DOHH2 (cell line): ENCODE results near the gene SLC38A1.

Experiments
- H3F3A ChIP-seq: fragments of 200-600 bp; sonication (generic), shearing (Covaris generic); 2 replicates; pipeline ENCODE4 v1.6.0; 2016; ENCODE audit warnings: antibody characterized with exemption, mild to moderate bottlenecking; ENCODE audit not compliant: control insufficient read depth, insufficient read depth
- H3K27ac ChIP-seq: fragments of 200-600 bp; sonication (generic); 2 replicates; pipeline ENCODE4 v1.5.1; 2014; ENCODE audit warnings: low read depth, mild to moderate bottlenecking, low read length, moderate library complexity
- H3K27me3 ChIP-seq: fragments of 200-600 bp; sonication (generic); 2 replicates; pipeline ENCODE4 v1.6.1; 2014; ENCODE audit warnings: mild to moderate bottlenecking, low read length, mixed read lengths; ENCODE audit not compliant: control insufficient read depth
- H3K36me3 ChIP-seq: fragments of 200-600 bp; sonication (generic); 2 replicates; pipeline ENCODE4 v1.6.1; 2014; ENCODE audit warnings: mild to moderate bottlenecking, low read length, moderate library complexity, mixed read lengths; ENCODE audit not compliant: control insufficient read depth
- H3K4me1 ChIP-seq: fragments of 200-600 bp; sonication (generic); 2 replicates; pipeline ENCODE4 v1.6.1; 2014; ENCODE audit warnings: mild to moderate bottlenecking, low read length, mixed read lengths; ENCODE audit not compliant: control insufficient read depth
- H3K4me2 ChIP-seq: fragments of 200-600 bp; sonication (generic); 2 replicates; pipeline ENCODE4 v1.6.0; 2014; ENCODE audit warnings: mild to moderate bottlenecking, low read length, moderate library complexity
- H3K4me3 ChIP-seq: fragments of 200-600 bp; sonication (generic); 2 replicates; pipeline ENCODE4 v1.5.1; 2014; ENCODE audit warnings: mild to moderate bottlenecking, low read length, mixed read lengths
- H3K79me2 ChIP-seq: fragments of 200-600 bp; sonication (generic); 2 replicates; pipeline ENCODE4 v1.6.1; 2014; ENCODE audit warnings: mild to moderate bottlenecking, low read length, mixed read lengths; ENCODE audit not compliant: control insufficient read depth
- H3K9me2 ChIP-seq: fragments of 200-600 bp; sonication (generic); replicated peaks from 2 replicates; pipeline ENCODE4 v1.6.1; 2014; ENCODE audit warnings: mild to moderate bottlenecking, low read length, mixed read lengths; ENCODE audit not compliant: control insufficient read depth
- H3K9me3 ChIP-seq: fragments of 200-600 bp; sonication (generic); 2 replicates; pipeline ENCODE4 v1.6.1; 2014; ENCODE audit warnings: antibody characterized with exemption, low read length, mixed read lengths; ENCODE audit not compliant: control insufficient read depth, insufficient read depth
- H4K20me1 ChIP-seq: fragments of 200-600 bp; sonication (generic); 2 replicates; pipeline ENCODE4 v1.6.0; 2014; ENCODE audit warnings: low read depth, mild to moderate bottlenecking, antibody characterized with exemption, low read length, moderate library complexity; ENCODE audit not compliant: control insufficient read depth, insufficient read depth
- EZH2phosphoT487 ChIP-seq: fragments of 200-600 bp; sonication (generic); IDR thresholded peaks from 2 replicates; pipeline ENCODE4 v1.6.1; 2017; ENCODE audit warnings: borderline replicate concordance, mild to moderate bottlenecking, antibody characterized with exemption, low read length, moderate library complexity, mixed read lengths
- TF ChIP-seq, protein P1 (sequence below): fragments of 200-600 bp; sonication (generic); IDR thresholded peaks from one replicate; pipeline ENCODE4 v1.5.1; 2014; ENCODE audit warnings: antibody characterized with exemption, mild to moderate bottlenecking, low read depth, low read length; ENCODE audit not compliant: poor library complexity, severe bottlenecking

The SLC38A1 gene

DNA sequence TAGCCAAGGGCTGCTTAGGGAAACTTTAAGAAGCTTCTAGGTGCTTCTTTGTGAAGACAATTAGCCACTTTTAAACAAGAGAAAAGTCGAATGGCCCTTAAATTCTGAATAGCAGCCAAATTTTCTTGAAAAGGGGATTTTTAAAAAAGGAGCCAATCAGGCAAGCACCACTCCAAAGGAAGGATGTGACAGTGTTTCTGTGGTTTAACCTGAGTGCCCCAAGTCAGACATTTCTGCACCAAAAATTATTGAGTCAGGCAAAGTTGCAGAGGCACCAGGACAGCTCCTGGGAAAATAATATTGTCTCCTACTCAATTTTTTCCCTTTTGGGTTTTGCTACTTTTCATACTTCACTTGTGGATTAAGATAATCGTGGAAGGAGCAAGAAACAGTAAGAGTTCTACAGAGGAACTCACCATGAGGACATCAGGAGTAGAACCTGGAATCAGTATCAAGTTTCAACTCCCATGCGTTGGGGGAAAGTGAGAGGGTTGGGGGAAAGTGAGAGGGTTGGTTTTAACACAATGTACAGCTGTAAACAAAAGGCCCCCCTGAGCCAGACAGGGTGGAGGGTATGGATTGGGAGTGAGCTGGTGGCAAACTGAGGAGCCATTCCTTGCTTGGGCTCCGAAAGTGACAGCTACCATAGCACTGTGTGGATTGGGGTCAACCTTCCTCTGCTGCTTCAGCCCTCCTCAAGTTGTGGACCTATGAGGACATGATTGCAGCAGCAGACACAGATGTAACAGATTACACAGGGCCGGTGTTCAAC lies 90.8 kb downstream of the SLC38A1 start:
- no peak for TF ChIP-seq EZH2phosphoT487
- TF ChIP-seq, protein P1, sequence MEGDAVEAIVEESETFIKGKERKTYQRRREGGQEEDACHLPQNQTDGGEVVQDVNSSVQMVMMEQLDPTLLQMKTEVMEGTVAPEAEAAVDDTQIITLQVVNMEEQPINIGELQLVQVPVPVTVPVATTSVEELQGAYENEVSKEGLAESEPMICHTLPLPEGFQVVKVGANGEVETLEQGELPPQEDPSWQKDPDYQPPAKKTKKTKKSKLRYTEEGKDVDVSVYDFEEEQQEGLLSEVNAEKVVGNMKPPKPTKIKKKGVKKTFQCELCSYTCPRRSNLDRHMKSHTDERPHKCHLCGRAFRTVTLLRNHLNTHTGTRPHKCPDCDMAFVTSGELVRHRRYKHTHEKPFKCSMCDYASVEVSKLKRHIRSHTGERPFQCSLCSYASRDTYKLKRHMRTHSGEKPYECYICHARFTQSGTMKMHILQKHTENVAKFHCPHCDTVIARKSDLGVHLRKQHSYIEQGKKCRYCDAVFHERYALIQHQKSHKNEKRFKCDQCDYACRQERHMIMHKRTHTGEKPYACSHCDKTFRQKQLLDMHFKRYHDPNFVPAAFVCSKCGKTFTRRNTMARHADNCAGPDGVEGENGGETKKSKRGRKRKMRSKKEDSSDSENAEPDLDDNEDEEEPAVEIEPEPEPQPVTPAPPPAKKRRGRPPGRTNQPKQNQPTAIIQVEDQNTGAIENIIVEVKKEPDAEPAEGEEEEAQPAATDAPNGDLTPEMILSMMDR = no peak
- H3K4me1 ChIP-seq = peaks cover 29% of the 10 kb centered on the region
- H3K4me3 ChIP-seq = no peak overlapping the region
- no peaks in the 10 kb centered on the region for H3K9me3 ChIP-seq
- H4K20me1 ChIP-seq = no peaks in the 10 kb centered on the region; the same call in 1 of the 2 replicates
- H3K27me3 ChIP-seq = peaks cover 25% of the 10 kb centered on the region
- H3F3A ChIP-seq = peaks cover 10% of the 10 kb centered on the region; the same call in 1 of the 2 replicates
- no peaks in the 10 kb centered on the region for H3K9me2 ChIP-seq
- no peak overlapping the region for H3K27ac ChIP-seq
- no peaks in the 10 kb centered on the region for H3K36me3 ChIP-seq
- H3K79me2 ChIP-seq = no peaks in the 10 kb centered on the region
- no peak overlapping the region for H3K4me2 ChIP-seq

DNA sequence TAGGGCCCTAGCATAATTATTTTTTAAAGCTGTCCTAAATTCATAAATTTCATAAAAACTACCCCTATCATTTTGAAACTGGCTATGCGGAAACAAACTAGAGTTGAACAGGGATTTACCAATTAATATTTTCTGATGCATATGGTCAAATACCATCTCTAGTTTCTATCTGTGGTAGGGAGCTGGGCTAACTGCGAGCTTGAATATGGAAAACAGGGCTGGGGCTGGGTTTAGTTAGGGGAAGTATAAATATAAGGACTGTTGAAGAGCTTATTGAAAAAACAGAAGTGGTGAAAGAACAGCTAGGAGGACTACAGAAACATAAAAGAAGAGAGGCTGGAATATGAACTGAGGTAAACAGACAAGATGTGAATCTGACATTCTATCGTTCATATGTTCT lies 91.8 kb downstream of the SLC38A1 start:
- Histone ChIP-seq H3K79me2 (no peaks in the 10 kb centered on the region), H3K36me3 (no peaks in the 10 kb centered on the region), H3K27ac (no peak overlapping the region), H3K4me3 (no peak overlapping the region), H4K20me1 (no peaks in the 10 kb centered on the region), H3K27me3 (peaks cover 25% of the 10 kb centered on the region), H3K4me2 (no peak overlapping the region), H3F3A (peaks cover 10% of the 10 kb centered on the region; the same call in 1 of the 2 replicates), H3K9me2 (no peaks in the 10 kb centered on the region), H3K9me3 (no peaks in the 10 kb centered on the region), H3K4me1 (peaks cover 29% of the 10 kb centered on the region)
- no peak for TF ChIP-seq EZH2phosphoT487
- TF ChIP-seq, protein P1 = no peak

DNA sequence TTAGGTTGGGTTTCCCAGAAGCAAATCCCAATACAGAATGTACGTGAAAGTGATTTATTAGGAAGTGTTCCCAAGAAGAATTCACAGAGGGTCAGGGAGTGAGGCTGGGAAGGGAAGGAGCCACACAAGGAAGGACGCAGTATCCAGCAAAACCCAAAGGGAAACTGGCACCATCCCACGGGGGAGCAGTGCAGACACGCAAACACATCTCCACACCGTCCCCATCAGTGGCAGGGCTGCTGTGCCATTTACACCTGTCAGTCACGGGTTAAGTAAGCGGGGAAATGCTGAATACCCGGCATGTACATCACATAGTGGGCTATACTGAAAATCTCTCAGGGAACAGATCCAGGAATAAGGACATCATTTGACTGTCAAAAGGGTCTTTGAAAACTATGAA lies 93.9 kb downstream of the SLC38A1 start:
- no peak for TF ChIP-seq EZH2phosphoT487
- TF ChIP-seq, protein P1 = no peak
- Histone ChIP-seq H3K4me2 (no peak overlapping the region), H3K27ac (no peak overlapping the region), H4K20me1 (no peaks in the 10 kb centered on the region), H3K36me3 (no peaks in the 10 kb centered on the region), H3K9me2 (no peaks in the 10 kb centered on the region), H3K9me3 (no peaks in the 10 kb centered on the region), H3K79me2 (no peaks in the 10 kb centered on the region), H3K4me1 (peaks cover 10% of the 10 kb centered on the region), H3K4me3 (no peak overlapping the region), H3F3A (0 out of 2 replicates have a peak, but pooled peaks cover 4% of the 10 kb centered on the region), H3K27me3 (peaks cover 25% of the 10 kb centered on the region)
